ENCODE measurements around the gene MBOAT7. TPM values are rescaled to one million over a fixed set of nuclear protein-coding genes. Genes with fewer than 3 reads are reported as not detected.

MBOAT7 gene
- total and polyA plus RNA-seq, 2 of the 4 experiments (the other 2 are of a cell fraction): 11.3 to 121 TPM

GRCh38 chr19:54197121-54197520, 7.7 kb upstream of the MBOAT7 start:
- Histone ChIP-seq H3K14ac (replicated peaks; ENCODE audit: low read depth, low read length) (no peak overlapping the region), H3K18ac (ENCODE audit: low read depth, low read length) (no peak overlapping the region), H3K4me2 (ENCODE audit: low read depth, low read length) (no peak overlapping the region), H3K9me3 (ENCODE audit: control insufficient read depth, insufficient read depth, low read length) (no peaks in the 10 kb centered on the region), H3K9me1 (ENCODE audit: insufficient read depth, low read length) (0 out of 2 replicates have a peak, but pooled peaks cover 3% of the 10 kb centered on the region), H2BK15ac (ENCODE audit: low read depth, low read length) (no peak overlapping the region), H3K36me3 (ENCODE audit: control insufficient read depth, insufficient read depth, low read length) (peaks cover 13% of the 10 kb centered on the region), H2AK9ac (replicated peaks; ENCODE audit: low read depth, low read length, poor library complexity) (no peak overlapping the region), H2BK20ac (ENCODE audit: low read depth, low read length) (no peak overlapping the region), H3K23ac (ENCODE audit: low read depth, low read length) (no peak overlapping the region), H3K9ac (ENCODE audit: low read depth, low read length) (no peak overlapping the region), H3K27me3 (ENCODE audit: control insufficient read depth, insufficient read depth, low read length) (no peaks in the 10 kb centered on the region), H2BK5ac (ENCODE audit: low read depth, low read length, poor library complexity, severe bottlenecking) (no peak overlapping the region), H4K91ac (ENCODE audit: insufficient read depth, low read depth, low read length) (no peak overlapping the region), H3K4me1 (ENCODE audit: control insufficient read depth, insufficient read depth, low read length) (peaks cover 1% of the 10 kb centered on the region; the same call in 1 of the 2 replicates), H2BK120ac (ENCODE audit: low read depth, low read length) (no peak overlapping the region), H4K5ac (ENCODE audit: low read depth, low read length) (no peak overlapping the region), H3K79me1 (ENCODE audit: low read depth in 1 of 2, low read length in 2 of 2) (peaks cover 11 to 34% of the 10 kb centered on the region in 2 experiments), H2AK5ac (ENCODE audit: low read depth, low read length) (no peak overlapping the region), H4K8ac (ENCODE audit: low read depth in 2 of 2, low read length in 2 of 2) (no peak overlapping the region), H4K20me1 (ENCODE audit: insufficient read depth, low read length) (peaks cover 14% of the 10 kb centered on the region), H3K27ac (ENCODE audit: insufficient read depth, low read length) (no peak overlapping the region), H3K4me3 (ENCODE audit: insufficient read depth, low read depth, low read length) (no peak overlapping the region), H3K56ac (ENCODE audit: extremely low read depth, insufficient read depth, low read length) (no peak overlapping the region), H2AFZ (replicated peaks; ENCODE audit: low read length, poor library complexity) (no peak overlapping the region), H3K4ac (ENCODE audit: low read depth, low read length) (no peak overlapping the region)
- ATAC-seq (ENCODE audit: low read depth): no peak
- CTCF ChIA-PET: no interaction called here
- TF ChIP-seq RCOR1 (IDR thresholded peaks at IDR 0.05; ENCODE audit: insufficient replicate concordance, low read length) (no peak), RAD21 (IDR thresholded peaks at IDR 0.05; ENCODE audit: low read length) (no peak), FOS (IDR thresholded peaks at IDR 0.05; ENCODE audit: low read depth, low read length) (no peak), RFX5 (IDR thresholded peaks at IDR 0.05; ENCODE audit: low read depth, low read length) (no peak), SMC3 (IDR thresholded peaks at IDR 0.05; ENCODE audit: low read depth, low read length) (no peak), CHD1 (IDR thresholded peaks at IDR 0.05; ENCODE audit: low read depth, low read length) (no peak), BHLHE40 (IDR thresholded peaks at IDR 0.05; ENCODE audit: low read depth, low read length) (no peak), MXI1 (IDR thresholded peaks at IDR 0.05; ENCODE audit: borderline replicate concordance, low read depth, low read length) (no peak), POLR2A (IDR thresholded peaks at IDR 0.05; ENCODE audit: low read depth, low read length) (no peak)
- intact Hi-C loops (cut with micrococcal nuclease) (no loop called here), dilution Hi-C loops (cut with HindIII; ENCODE audit: low sequenced_read_pairs, unreplicated experiment) (no loop called here), in situ Hi-C loops (cut with MboI; ENCODE audit: low sequenced_read_pairs) (no loop called here)
- BruUV-seq (replicated peaks): no TSS peak
- WGBS, 2 experiments (ENCODE audit: extremely low coverage in 2 of 2, insufficient read length in 1 of 2): no CpG with 5 or more reads among the region's 3 CpGs
- DNase-seq: no peak
- POLR2A ChIA-PET (ENCODE audit: unreplicated experiment): no interaction called here

Measured in IMR-90 (cell line).